ENCODE data around the gene SLC35E2B. TPM values are rescaled to one million over a fixed set of nuclear protein-coding genes. Genes with fewer than 3 reads are reported as not detected.
"Not testable (repeated sequence)": the region's sequence is repeated elsewhere in the genome, so short reads cannot be mapped to it uniquely, and the experiment has no call there.

SLC35E2B gene
- total RNA-seq, 1 donor from 2014 or later = 25.3 TPM

DNA sequence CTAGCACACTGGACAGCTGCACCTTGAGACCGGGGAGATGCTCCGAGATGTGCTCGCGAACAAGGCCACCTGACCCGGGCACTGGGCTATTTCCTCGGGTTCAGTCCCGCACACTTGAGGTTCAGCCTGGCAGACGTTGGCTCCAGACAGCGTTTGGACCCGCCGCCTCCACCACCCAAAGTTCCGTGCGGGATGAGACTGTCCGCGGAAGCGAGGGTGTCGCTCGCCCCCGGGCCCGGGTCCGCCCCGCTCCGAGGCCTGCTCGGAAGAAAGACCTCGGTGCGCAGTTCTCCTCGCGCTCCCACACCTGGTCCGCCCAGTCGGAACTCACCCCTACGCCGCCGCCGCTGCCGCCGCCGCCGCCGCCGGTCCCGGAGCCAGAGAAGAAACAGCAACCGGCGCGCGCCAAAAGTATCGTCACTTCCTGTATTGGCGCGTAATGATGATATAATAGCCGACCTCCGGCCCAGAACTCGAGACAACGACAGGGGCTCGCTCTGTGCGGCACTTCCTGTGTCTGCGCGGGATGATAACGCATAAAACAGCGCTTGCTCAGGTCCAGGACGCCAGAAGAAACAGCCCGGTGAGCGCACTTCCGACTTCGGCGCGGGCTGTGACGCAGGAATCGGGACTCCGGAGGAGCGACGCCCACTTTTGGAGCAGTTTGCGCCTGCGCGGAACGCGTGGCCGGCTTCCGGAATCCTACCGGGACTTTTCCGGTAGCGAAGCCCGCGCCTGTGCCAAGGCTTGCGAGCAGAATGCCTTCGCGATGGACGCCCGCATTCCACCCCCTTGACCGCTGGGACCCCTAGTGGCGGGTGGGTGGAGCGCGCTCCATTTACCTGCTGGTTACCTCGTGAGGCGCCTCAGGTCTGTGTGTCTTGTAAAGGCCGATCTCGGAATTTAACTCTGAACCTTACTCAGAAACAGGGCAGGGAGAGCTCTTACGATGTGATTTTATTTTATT is 33.7 kb downstream of the SLC35E2B start, which contains the start of gene CDK11B:
CDK11B (minus strand) TSS at position 422 of the 967 bp plus-strand sequence. CDS start 1,519 bp downstream, outside the sequence.
- ATAC-seq (peak; percentile 92), DNase-seq (peak; percentile 95)
- intact Hi-C loops (cut with micrococcal nuclease) = not testable (repeated sequence)

DNA sequence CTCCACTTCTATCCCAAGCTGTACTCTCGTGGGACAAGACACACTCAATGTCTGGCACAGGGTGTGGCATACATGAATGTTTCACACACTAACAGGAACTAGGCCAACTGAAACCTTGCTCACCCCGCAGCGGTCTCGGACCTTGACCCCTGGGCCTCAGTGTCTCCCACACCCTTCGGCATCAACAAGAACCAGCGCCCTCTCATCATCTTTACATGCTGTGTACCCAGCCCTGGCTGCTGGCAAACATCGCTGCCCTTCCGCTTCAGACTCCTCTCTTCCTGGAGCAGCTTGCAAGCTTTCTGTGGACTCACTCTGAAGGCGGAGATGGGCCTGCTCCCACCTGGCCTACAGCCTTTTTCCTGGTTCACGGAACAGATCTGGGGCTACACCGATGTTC is 44.3 kb downstream of the SLC35E2B start:
- intact Hi-C loops (cut with micrococcal nuclease); DNase-seq; ATAC-seq: not testable (repeated sequence)

- intact Hi-C loops (cut with micrococcal nuclease); DNase-seq; ATAC-seq: not testable (repeated sequence)
These were observed 44.9 kb downstream of the SLC35E2B start for GRCh38 chr1:1647567-1648241.

DNA sequence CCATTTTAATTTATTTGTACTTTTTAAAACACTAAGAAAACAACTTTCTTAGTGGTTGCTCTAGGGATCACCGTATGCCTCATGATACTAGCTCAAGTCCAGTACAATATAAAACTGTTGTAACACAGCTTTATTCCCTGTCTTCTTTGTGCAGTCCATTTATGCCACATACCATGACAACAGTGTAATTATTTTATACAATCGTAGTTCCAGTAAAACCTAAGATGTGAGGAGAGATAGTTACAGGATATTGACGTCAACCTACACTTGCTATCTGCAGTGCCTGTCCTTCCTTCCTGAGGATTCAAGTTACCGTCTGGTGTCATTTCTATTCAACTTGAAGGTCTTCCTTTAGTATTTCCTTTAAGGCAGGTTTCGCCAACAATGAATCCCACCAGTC is 46.3 kb downstream of the SLC35E2B start:
- intact Hi-C loops (cut with micrococcal nuclease); DNase-seq; ATAC-seq: not testable (repeated sequence)

DNA sequence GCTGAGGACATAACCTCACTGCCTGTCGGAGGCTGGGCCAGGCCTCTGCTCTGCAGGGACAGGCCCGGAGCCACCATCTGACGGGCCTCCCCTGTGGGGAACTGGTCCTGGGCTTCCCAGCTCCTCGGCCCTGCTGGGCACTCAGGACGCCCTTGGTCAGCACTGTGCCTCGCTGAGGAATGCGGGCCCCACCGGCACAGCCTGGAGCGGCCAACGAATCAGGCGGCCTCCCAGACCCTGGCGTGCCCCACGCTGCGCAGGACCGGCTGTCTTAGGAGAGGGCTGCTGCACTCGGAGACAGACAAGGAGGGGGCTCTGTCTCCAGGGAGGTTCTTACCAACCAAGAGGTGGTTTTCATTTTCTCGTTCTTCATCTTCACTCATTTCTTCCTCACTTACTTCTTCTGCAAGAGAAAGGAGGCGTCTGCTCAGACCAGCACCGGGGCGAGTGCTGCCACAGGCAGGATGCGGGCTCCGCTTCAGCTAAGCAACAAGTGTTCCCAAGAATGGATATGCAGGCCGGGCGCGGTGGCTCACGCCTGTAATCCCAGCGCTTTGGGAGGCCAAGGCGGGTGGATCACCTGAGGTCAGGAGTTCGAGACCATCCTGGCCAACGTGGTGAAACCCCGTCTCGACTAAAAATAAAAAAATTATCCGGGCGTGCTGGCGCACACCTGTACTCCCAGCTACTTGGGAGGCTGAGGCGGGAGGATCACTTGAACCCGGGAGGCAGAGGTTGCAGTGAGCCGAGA is 51.7 kb downstream of the SLC35E2B start:
- DNase-seq; ATAC-seq; intact Hi-C loops (cut with micrococcal nuclease): not testable (repeated sequence)

GRCh38 chr1:1640081-1640480 is 52.5 kb downstream of the SLC35E2B start:
- ATAC-seq; intact Hi-C loops (cut with micrococcal nuclease); DNase-seq: not testable (repeated sequence)

DNA sequence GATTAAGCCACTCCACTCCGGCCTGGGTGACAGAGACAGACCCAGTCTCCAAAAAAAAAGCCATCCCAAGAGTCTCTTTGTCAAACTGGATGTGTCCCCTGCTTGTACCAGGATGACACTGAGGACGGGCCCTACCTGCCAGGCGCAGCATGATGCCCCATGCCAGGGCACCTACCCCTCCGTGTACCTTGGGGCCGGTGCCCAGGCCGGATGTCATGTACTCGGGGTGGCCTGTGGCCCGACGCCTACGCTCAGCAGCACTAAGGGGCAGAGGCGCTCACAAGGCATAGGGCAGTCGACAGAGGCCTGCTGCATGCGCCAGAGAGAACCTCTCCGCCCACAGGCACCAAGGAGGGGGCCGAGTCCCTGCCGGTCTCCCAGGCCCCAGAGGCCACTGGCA is 53.2 kb downstream of the SLC35E2B start:
- DNase-seq; intact Hi-C loops (cut with micrococcal nuclease); ATAC-seq: not testable (repeated sequence)

DNA sequence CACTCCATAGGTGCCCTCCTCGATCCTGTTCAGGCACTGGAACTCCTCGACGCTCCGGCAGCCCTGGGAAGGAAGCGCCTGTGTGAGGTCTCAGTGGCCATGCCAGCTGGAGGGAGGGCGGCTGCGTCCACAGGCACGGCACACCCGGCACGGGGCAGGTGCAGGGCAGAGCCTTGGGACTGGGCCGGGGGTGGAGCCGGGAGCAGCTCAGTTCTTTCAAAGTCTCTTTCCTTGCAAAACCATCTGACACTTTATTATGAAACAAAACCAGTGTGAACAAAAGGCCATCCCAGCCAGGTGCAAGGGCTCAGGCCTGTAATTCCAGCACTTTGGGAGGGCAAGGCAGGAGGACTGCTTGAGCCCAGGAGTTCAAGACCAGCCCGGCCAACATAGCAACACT is 54.1 kb downstream of the SLC35E2B start:
- intact Hi-C loops (cut with micrococcal nuclease); DNase-seq; ATAC-seq: not testable (repeated sequence)

GRCh38 chr1:1637479-1637875 is 55.1 kb downstream of the SLC35E2B start:
- intact Hi-C loops (cut with micrococcal nuclease); DNase-seq; ATAC-seq: not testable (repeated sequence)

- DNase-seq = peak; percentile 20
- intact Hi-C loops (cut with micrococcal nuclease); ATAC-seq: not testable (repeated sequence)
These were observed 55.7 kb downstream of the SLC35E2B start for GRCh38 chr1:1636621-1637478.

DNA sequence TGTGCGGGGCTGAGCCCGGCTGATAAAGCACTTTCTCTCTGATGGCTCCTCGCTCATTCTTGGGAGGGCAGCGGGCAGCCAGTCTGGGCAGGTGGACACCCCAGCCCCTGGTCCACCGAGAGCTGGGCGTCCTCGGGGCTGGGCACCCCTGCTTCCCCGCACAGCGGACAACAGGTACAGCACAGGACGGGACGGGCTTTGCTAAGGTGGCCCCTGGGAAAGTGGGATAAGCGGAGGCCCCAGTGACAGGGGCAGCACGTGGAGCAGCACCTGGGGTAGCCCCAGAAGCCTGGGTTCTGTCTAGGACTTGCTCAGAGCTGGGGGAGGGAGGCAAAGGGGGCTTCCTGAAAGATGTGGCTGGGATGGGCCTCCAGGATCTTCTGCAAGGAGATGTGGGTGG is 58.0 kb downstream of the SLC35E2B start:
- DNase-seq = peak; percentile 24

GRCh38 chr1:1633409-1633808 is 59.2 kb downstream of the SLC35E2B start:
- ATAC-seq = peak; percentile 45
- intact Hi-C loops (cut with micrococcal nuclease); DNase-seq: not testable (repeated sequence)

More for the DNA sequence above, 58.0 kb downstream of the SLC35E2B start:
- ATAC-seq; intact Hi-C loops (cut with micrococcal nuclease): not testable (repeated sequence)

- ATAC-seq = peak; percentile 8
- DNase-seq = peak; percentile 64
- intact Hi-C loops (cut with micrococcal nuclease) = no loop called here
These were observed 60.7 kb downstream of the SLC35E2B start, which contains the start of gene MMP23B for GRCh38 chr1:1631782-1632420. Gene MMP23B, plus strand, starts transcription at chr1:1632173. Its CDS starts 46 bp downstream, at chr1:1632219.

DNA sequence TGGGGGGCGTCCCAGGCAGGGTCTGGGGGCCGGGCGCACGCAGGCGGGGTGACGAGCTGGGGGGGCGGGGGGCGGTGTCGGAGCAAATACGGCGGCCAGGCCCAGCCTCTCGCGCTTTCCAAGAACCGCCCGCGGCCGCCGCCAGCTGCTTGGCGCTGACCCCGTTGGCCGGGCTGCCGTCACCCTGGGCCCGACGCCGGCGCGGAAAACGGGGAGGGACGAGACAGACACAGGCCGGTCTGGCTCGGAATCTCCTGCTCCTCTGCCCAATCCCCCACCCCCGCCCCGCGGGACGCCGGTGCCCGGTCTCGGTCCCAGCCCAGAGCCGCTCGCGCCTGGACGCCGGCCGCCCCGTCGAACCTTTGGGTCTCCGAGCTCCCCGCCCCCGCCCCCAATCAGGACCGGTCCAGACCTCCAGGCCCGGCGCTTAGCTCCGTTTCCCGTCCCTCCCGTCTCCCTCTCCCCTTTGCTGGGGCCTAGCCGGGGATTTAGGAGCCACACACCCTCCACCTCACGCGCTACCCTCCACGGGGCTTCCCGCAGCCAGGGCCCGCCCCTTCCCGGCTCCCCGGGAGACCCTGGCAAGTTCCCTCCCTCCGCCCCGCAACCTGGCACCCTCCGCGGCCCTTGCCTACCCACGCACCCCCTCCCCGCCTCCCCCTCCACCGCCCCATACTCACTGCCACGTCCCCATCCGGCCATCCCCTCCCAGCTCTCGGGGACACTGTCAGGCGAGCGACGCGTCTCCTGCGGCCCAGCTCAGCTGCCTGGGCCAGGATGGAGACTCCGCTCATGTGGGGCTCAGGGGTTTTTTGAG is 61.4 kb downstream of the SLC35E2B start:
- intact Hi-C loops (cut with micrococcal nuclease) = no loop called here
- peak; percentile 87 for DNase-seq

GRCh38 chr1:1630191-1630964 is 62.2 kb downstream of the SLC35E2B start:
- intact Hi-C loops (cut with micrococcal nuclease) = no loop called here
- ATAC-seq (peak; percentile 22), DNase-seq (peak; percentile 86)

More for the DNA sequence above, 61.4 kb downstream of the SLC35E2B start:
- peak; percentile 60 for ATAC-seq

All from left ventricle myocardium superior (tissue), 1 donor.